Stimulated activated effector memory CD8-positive, alpha-beta T cell treated with anti-CD3 and anti-CD28 coated beads, Interleukin-12 subunit alpha, Interleukin-12 subunit beta, amount 100 ng/mL, for 72 hours (primary cell): ENCODE results near the gene TGFBR1.

Experiments used
- ATAC-seq: fragments of 150-1000 bp; cut with Tn5 transposase; 2 replicates; pipeline ENCODE4 v1.10.0; 2021
- DNase-seq, 2 donors: peaks; one replicate each; pipeline ENCODE4 v3.0.0; 2021 to 2022; ENCODE audit warnings: low spot score in 2 of 2
- H3K27ac Mint-ChIP-seq: one replicate; pipeline ENCODE4 v1.8.0; 2022; ENCODE audit warnings: mild to moderate bottlenecking, mixed read lengths
- H3K36me3 Mint-ChIP-seq: one replicate; pipeline ENCODE4 v1.8.0; 2022; ENCODE audit warnings: mild to moderate bottlenecking, mixed read lengths
- H3K4me1 Mint-ChIP-seq: one replicate; pipeline ENCODE4 v1.8.0; 2022; ENCODE audit warnings: mixed read lengths
- H3K4me3 Mint-ChIP-seq: one replicate; pipeline ENCODE4 v1.8.0; 2022; ENCODE audit warnings: mild to moderate bottlenecking, mixed read lengths
- H3K9me3 Mint-ChIP-seq: one replicate; pipeline ENCODE4 v1.8.0; 2022; ENCODE audit warnings: mixed read lengths

Gene TGFBR1

GRCh38 chr9:99128133-99128406 is 23.2 kb downstream of the TGFBR1 start:
- DNase-seq (no peak), ATAC-seq (peak; percentile 81)
- Mint-ChIP-seq H3K9me3 (no peaks in the 10 kb centered on the region), H3K27ac (peak overlapping the region; percentile 24), H3K36me3 (peaks cover 50% of the 10 kb centered on the region), H3K4me3 (peak overlapping the region; percentile 9), H3K4me1 (peaks cover 80% of the 10 kb centered on the region)

DNA sequence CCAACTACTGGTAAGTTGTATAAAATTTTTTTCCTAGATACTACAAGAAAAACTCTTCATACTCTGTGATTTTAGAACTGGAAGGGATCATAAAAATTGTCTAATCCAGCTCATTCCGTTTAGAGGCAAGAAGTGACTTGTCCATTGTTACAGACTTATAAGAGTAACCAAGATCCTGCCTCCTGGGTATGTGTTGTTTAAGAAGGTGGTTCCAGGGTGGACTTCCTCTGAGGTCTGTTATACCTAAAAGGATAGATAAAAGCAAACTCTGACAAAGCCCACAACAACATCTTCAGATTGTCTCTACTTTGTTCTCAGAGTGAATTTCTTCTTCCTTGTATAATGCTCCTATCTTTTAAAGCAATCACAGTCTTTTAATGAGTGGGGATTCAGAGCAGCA is 24.2 kb downstream of the TGFBR1 start:
- no peak for DNase-seq
- peaks cover 56% of the 10 kb centered on the region for H3K36me3 Mint-ChIP-seq
- ATAC-seq: no peak
- no peaks in the 10 kb centered on the region for H3K9me3 Mint-ChIP-seq
- H3K4me1 Mint-ChIP-seq: peaks cover 74% of the 10 kb centered on the region
- no peak overlapping the region for H3K4me3 Mint-ChIP-seq
- no peak overlapping the region for H3K27ac Mint-ChIP-seq

- Mint-ChIP-seq H3K4me3 (no peak overlapping the region), H3K36me3 (peaks cover 51% of the 10 kb centered on the region), H3K9me3 (no peaks in the 10 kb centered on the region), H3K27ac (no peak overlapping the region), H3K4me1 (peaks cover 76% of the 10 kb centered on the region)
- DNase-seq (no peak), ATAC-seq (peak; percentile 52)
These were observed 25.2 kb downstream of the TGFBR1 start for GRCh38 chr9:99130069-99130468.

DNA sequence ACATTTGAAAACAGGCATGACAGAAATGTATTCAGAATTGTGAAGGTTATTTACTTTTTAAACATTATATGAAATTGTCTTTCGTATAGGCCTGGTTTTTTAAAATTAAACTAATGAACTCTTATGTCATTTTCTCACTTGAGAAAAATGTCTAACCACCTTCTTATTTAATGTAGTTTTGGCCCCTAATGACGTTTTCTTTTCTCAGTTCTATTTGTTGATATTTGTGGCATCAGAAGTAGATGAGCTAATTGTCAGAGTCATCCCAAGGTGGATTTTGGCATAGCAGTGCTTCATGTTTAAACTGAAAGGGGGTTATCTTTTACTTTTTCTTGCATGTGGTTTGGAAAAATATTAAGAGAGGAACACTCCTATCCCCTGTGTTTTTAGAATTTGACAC is 28.2 kb downstream of the TGFBR1 start:
- ATAC-seq: no peak
- Mint-ChIP-seq H3K4me3 (no peak overlapping the region), H3K27ac (no peak overlapping the region), H3K4me1 (peaks cover 69% of the 10 kb centered on the region), H3K36me3 (peaks cover 81% of the 10 kb centered on the region), H3K9me3 (no peaks in the 10 kb centered on the region)
- DNase-seq: no peak

- peaks cover 86% of the 10 kb centered on the region for H3K36me3 Mint-ChIP-seq
- H3K9me3 Mint-ChIP-seq: no peaks in the 10 kb centered on the region
- peaks cover 59% of the 10 kb centered on the region for H3K4me1 Mint-ChIP-seq
- no peak for DNase-seq
- no peak overlapping the region for H3K4me3 Mint-ChIP-seq
- no peak overlapping the region for H3K27ac Mint-ChIP-seq
- peak; percentile 65 for ATAC-seq
These were observed 30.0 kb downstream of the TGFBR1 start for GRCh38 chr9:99134893-99135341.

GRCh38 chr9:99135456-99135855 is 30.5 kb downstream of the TGFBR1 start:
- no peak overlapping the region for H3K27ac Mint-ChIP-seq
- H3K9me3 Mint-ChIP-seq: no peaks in the 10 kb centered on the region
- ATAC-seq (peak; percentile 32), DNase-seq (no peak)
- no peak overlapping the region for H3K4me3 Mint-ChIP-seq
- peaks cover 58% of the 10 kb centered on the region for H3K4me1 Mint-ChIP-seq
- H3K36me3 Mint-ChIP-seq: peaks cover 86% of the 10 kb centered on the region

DNA sequence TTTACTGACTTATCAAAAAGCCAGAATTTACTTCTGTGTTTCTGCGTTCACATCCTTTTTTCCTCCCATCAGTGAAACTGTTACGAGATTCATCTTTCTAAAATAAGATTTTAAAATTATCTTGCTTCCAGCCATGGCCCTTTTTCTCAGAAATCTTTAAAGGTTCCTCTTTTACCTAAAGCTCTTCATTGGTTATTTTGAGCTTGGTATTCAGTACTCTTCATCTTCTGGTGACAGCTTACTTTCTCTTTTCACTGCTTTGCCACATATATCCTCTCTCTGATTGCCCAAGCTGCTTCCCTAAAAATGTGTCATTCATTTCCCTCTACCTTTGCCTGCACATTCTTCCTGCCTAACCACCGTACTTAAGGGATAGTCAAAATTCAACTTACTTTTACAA is 32.3 kb downstream of the TGFBR1 start:
- Mint-ChIP-seq H3K4me3 (no peak overlapping the region), H3K36me3 (peaks cover 86% of the 10 kb centered on the region)
- ATAC-seq: no peak

DNA sequence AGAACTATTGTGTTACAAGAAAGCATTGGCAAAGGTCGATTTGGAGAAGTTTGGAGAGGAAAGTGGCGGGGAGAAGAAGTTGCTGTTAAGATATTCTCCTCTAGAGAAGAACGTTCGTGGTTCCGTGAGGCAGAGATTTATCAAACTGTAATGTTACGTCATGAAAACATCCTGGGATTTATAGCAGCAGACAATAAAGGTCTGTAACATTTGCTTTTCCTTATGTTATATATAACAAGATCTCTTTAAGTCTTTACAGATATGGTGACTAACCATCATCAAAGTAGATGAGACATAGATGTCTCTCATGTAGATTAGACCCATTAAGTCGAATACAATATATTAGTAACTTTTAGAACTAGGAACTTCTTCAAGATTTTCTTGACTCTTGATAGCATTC is 33.0 kb downstream of the TGFBR1 start:
- peaks cover 52% of the 10 kb centered on the region for H3K4me1 Mint-ChIP-seq
- ATAC-seq (no peak), DNase-seq (no peak)
- H3K27ac Mint-ChIP-seq: no peak overlapping the region
- peaks cover 86% of the 10 kb centered on the region for H3K36me3 Mint-ChIP-seq
- H3K4me3 Mint-ChIP-seq: no peak overlapping the region
- no peaks in the 10 kb centered on the region for H3K9me3 Mint-ChIP-seq

More for the DNA sequence above, 32.3 kb downstream of the TGFBR1 start:
- Mint-ChIP-seq H3K4me1 (peaks cover 53% of the 10 kb centered on the region), H3K9me3 (no peaks in the 10 kb centered on the region), H3K27ac (no peak overlapping the region)
- no peak for DNase-seq

- H3K4me3 Mint-ChIP-seq: no peak overlapping the region
- DNase-seq: no peak
- ATAC-seq: no peak
- no peaks in the 10 kb centered on the region for H3K9me3 Mint-ChIP-seq
- peaks cover 87% of the 10 kb centered on the region for H3K36me3 Mint-ChIP-seq
- peaks cover 52% of the 10 kb centered on the region for H3K4me1 Mint-ChIP-seq
- H3K27ac Mint-ChIP-seq: no peak overlapping the region
These were observed 33.7 kb downstream of the TGFBR1 start for GRCh38 chr9:99138424-99139284.

DNA sequence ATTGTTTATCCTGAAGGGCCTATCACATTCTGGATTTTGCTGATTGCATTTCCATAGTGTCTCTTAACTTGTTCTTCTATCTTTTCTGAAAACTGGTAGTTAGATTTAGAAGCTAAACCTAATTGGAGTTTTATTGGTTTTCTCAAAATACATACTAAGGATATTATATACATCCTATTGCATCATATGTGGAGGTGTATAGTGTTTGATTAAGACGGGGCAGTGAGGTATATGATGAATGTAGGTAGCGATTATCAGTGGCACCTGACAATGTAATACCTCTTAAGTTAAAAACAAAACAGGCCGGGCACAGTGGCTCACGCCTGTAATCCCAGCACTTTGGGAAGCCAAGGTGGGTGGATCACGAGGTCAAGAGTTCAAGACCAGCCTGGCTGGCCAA is 35.0 kb downstream of the TGFBR1 start:
- DNase-seq (no peak), ATAC-seq (no peak)
- Mint-ChIP-seq H3K36me3 (peaks cover 97% of the 10 kb centered on the region), H3K4me3 (no peak overlapping the region), H3K9me3 (no peaks in the 10 kb centered on the region), H3K27ac (no peak overlapping the region), H3K4me1 (peaks cover 42% of the 10 kb centered on the region)

DNA sequence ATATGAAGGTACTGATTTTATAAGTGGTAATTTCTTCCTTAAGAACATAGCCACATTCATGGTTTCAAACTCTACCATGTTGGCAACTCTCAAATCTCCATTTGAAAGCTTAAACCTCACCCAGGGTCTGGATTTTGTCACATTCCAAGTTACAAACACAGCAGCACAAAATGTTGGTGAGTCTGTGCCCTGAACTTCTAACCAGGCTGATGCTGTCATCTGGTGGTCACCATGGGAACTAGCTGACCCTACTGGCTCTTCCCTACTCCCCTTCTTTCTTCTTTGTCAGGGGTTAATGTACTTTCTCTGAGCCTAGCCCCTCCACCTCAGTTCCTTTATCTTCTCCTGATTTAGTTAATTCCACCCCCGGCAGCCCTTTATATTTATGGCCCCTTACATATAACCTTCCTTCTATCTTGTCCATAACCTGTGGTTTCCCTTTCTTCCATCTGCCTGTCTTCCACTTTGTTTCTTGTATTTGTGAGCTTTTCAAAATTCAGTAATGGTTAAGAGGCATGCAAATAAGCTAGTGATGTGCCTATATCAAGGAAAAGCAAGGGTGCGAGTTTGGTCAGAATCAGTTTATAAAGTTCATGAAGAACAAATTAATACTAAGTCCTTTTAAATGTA is 35.9 kb downstream of the TGFBR1 start:
- H3K4me3 Mint-ChIP-seq: no peak overlapping the region
- H3K4me1 Mint-ChIP-seq: peaks cover 35% of the 10 kb centered on the region
- no peaks in the 10 kb centered on the region for H3K9me3 Mint-ChIP-seq
- ATAC-seq (peak; percentile 71), DNase-seq (no peak)
- H3K27ac Mint-ChIP-seq: peak overlapping the region; percentile 80
- H3K36me3 Mint-ChIP-seq: peaks cover 99% of the 10 kb centered on the region

DNA sequence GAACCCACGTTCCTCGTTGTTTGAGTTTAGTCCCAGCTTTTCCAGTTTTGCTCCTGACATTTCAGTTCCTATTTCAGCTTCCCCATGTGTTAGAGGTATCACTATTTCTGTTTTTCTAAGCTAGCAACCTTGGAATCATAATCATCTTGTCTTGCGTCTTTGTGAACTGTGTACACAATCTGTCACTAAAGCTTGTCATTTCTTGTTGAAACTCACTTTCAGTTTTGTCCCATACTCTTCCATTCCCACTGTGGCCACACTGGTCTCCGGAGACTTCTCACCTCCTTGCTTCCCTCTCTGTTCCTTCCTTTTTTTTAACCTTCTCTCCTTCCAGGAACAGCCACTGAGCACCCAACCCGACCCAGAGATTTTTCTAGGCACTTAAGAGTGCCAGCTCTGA is 36.9 kb downstream of the TGFBR1 start:
- Mint-ChIP-seq H3K4me3 (no peak overlapping the region), H3K9me3 (no peaks in the 10 kb centered on the region), H3K4me1 (peaks cover 37% of the 10 kb centered on the region), H3K27ac (peak overlapping the region; percentile 18), H3K36me3 (peaks cover 99% of the 10 kb centered on the region)
- no peak for DNase-seq
- no peak for ATAC-seq

DNA sequence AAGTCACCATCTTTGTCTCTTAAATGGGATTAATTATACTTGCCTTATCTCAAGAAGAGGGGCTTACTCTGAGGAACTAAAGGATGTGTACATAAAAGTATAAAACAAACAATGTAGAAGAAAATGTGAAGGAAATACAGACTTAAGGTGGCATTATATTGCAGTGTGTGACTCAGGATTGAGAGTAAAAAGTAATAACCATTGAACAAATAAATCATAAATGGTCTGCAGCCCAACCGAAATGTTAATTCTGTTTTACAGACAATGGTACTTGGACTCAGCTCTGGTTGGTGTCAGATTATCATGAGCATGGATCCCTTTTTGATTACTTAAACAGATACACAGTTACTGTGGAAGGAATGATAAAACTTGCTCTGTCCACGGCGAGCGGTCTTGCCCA is 37.4 kb downstream of the TGFBR1 start:
- ATAC-seq (no peak), DNase-seq (no peak)
- H3K9me3 Mint-ChIP-seq: no peaks in the 10 kb centered on the region
- peaks cover 100% of the 10 kb centered on the region for H3K36me3 Mint-ChIP-seq
- peaks cover 35% of the 10 kb centered on the region for H3K4me1 Mint-ChIP-seq
- no peak overlapping the region for H3K4me3 Mint-ChIP-seq
- H3K27ac Mint-ChIP-seq: peak overlapping the region; percentile 18

DNA sequence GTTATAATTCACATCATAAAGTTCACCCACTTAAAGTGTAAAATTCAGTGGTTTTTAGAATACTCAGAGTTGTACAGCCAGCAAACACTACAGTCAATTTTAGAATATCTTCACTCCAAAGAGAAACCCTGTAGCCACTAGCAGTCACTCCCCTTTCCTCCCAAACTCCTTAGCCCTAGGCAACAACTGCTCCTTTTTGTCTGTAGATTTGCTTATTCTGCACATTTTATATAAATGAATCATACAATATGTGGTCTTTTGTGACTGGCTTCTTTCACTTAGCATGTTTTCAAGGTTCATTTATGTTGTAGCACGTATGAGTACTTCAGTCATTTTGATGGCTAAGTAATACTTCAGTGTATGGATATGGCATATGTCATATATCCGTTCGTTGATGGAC is 38.7 kb downstream of the TGFBR1 start:
- H3K36me3 Mint-ChIP-seq: peaks cover 100% of the 10 kb centered on the region
- no peaks in the 10 kb centered on the region for H3K9me3 Mint-ChIP-seq
- ATAC-seq (peak; percentile 19), DNase-seq (no peak)
- peaks cover 30% of the 10 kb centered on the region for H3K4me1 Mint-ChIP-seq
- no peak overlapping the region for H3K4me3 Mint-ChIP-seq
- H3K27ac Mint-ChIP-seq: no peak overlapping the region

- H3K27ac Mint-ChIP-seq: no peak overlapping the region
- peaks cover 100% of the 10 kb centered on the region for H3K36me3 Mint-ChIP-seq
- ATAC-seq (no peak), DNase-seq (no peak)
- no peak overlapping the region for H3K4me3 Mint-ChIP-seq
- H3K9me3 Mint-ChIP-seq: no peaks in the 10 kb centered on the region
- peaks cover 37% of the 10 kb centered on the region for H3K4me1 Mint-ChIP-seq
These were observed 40.1 kb downstream of the TGFBR1 start for GRCh38 chr9:99144966-99145365.

DNA sequence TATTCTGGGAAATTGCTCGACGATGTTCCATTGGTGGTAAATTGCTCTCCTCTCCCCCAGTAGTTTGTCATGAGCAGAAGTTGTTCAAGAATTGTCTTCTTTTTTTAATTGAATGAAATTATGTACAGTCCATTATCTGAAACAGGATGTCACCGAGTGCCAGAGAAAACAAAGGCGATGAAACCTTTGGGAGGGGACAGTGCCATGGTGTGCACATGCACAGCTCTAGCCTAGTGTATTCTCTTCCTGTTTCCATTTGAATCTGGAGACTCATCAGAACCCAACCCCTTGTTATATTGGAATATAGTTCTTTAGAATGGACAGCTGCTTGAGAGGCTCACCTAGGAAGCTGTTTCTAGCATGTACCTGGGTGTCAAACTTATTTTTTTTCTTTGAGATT is 41.7 kb downstream of the TGFBR1 start:
- Mint-ChIP-seq H3K36me3 (peaks cover 100% of the 10 kb centered on the region), H3K27ac (no peak overlapping the region), H3K4me1 (peaks cover 31% of the 10 kb centered on the region), H3K9me3 (no peaks in the 10 kb centered on the region), H3K4me3 (no peak overlapping the region)
- ATAC-seq: no peak
- no peak for DNase-seq
